HL-60 (cell line): ENCODE measurements around the gene ADGRB2.

Experiments used
- DNase-seq, 2 experiments: peaks; one replicate each; pipeline ENCODE4 v3.0.0-alpha.2; 2010 to 2020; ENCODE audit warnings: low read depth in 1 of 2, low spot score in 1 of 2
- H3K27ac ChIP-seq: fragments of 250-450 bp; sonication (Bioruptor Pico); replicated peaks from 2 replicates; pipeline ENCODE4 v1.5.1; 2020; ENCODE audit warnings: mild to moderate bottlenecking, moderate library complexity
- H3K27me3 ChIP-seq: fragments of 250-450 bp; sonication (Bioruptor Pico); 2 replicates; pipeline ENCODE4 v1.5.1; 2021; ENCODE audit warnings: mild to moderate bottlenecking, moderate library complexity; ENCODE audit not compliant: insufficient read depth, poor library complexity, severe bottlenecking
- H3K4me3 ChIP-seq: replicated peaks from 2 replicates; pipeline ENCODE4 v1.5.1; 2011; ENCODE audit warnings: mild to moderate bottlenecking, control low read depth, low read length; ENCODE audit not compliant: insufficient read depth
- CTCF ChIP-seq: IDR thresholded peaks from one replicate; pipeline ENCODE4 v1.5.1; 2011; ENCODE audit warnings: low read length, control low read depth, inconsistent platforms; ENCODE audit not compliant: insufficient read depth
- GABPA ChIP-seq: IDR thresholded peaks from 2 replicates; pipeline ENCODE4 v1.6.1; 2012; ENCODE audit warnings: low read depth
- POLR2AphosphoS5 ChIP-seq: IDR thresholded peaks from 2 replicates; pipeline ENCODE4 v1.6.1; 2012; ENCODE audit warnings: low read depth
- REST ChIP-seq: IDR thresholded peaks from 2 replicates; pipeline ENCODE4 v1.6.1; 2012; ENCODE audit warnings: low read depth; ENCODE audit not compliant: insufficient replicate concordance
- SPI1 ChIP-seq: IDR thresholded peaks from 2 replicates; pipeline ENCODE4 v1.6.1; 2012; ENCODE audit warnings: low read depth, mild to moderate bottlenecking, borderline replicate concordance

The ADGRB2 gene

GRCh38 chr1:31755197-31755611 lies 8.9 kb downstream of the ADGRB2 start:
- no peak overlapping the region for H3K4me3 ChIP-seq
- DNase-seq: no peak
- H3K27ac ChIP-seq: no peak overlapping the region
- TF ChIP-seq REST: no peak
- TF ChIP-seq SPI1: no peak
- TF ChIP-seq POLR2AphosphoS5: no peak
- TF ChIP-seq GABPA: no peak
- TF ChIP-seq CTCF: no peak
- H3K27me3 ChIP-seq: peaks cover 17% of the 10 kb centered on the region

- Histone ChIP-seq H3K27me3 (peaks cover 9% of the 10 kb centered on the region), H3K27ac (no peak overlapping the region), H3K4me3 (no peak overlapping the region)
- no peak for DNase-seq
- TF ChIP-seq SPI1: no peak
- no peak for TF ChIP-seq POLR2AphosphoS5
- no peak for TF ChIP-seq CTCF
- TF ChIP-seq REST: no peak
- TF ChIP-seq GABPA: no peak
Observed at GRCh38 chr1:31754397-31754796, 9.7 kb downstream of the ADGRB2 start.

- TF ChIP-seq GABPA: no peak
- no peak for TF ChIP-seq CTCF
- TF ChIP-seq REST: no peak
- TF ChIP-seq POLR2AphosphoS5: no peak
- TF ChIP-seq SPI1: no peak
- H3K27ac ChIP-seq: no peak overlapping the region
- DNase-seq: no peak
- no peak overlapping the region for H3K4me3 ChIP-seq
- peaks cover 4% of the 10 kb centered on the region for H3K27me3 ChIP-seq
Observed at GRCh38 chr1:31753707-31754349, 10.3 kb downstream of the ADGRB2 start.
